ENCODE data around the gene C1orf198. TPM values are rescaled to one million over a fixed set of nuclear protein-coding genes. Genes with fewer than 3 reads are reported as not detected.

The C1orf198 gene
- total and polyA plus RNA-seq, 2 of the 8 experiments (the other 6 are each of a cell fraction or from before 2014, with no cell fraction given) = 30.6 to 45.0 TPM

DNA sequence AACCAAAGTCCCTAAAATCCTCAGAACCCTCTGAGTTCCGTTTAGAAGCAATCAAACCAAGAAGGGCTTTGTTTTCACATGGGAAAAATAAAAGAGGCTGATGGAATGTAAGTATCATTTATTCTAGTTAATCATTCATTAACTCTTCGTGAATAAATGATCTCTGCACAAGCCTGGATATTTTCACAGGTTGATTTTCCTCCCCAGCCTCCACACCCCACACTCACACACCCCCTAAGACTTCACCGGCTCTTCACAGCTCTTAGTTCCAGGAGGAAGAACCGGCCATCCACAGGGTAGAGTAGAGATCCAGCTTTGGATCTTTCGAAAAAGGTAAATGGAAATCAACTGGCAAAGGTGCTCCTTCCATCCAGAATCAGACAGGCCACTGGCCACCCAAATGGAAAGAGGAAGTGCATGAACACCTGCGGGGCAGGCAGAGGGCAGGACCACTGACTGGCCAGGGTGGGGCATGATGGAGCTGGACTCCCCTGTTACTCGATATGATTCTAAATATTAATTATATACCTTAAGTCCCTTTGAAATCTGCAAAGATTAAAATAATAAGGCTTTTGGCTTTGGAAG lies 10.0 kb downstream of the C1orf198 start:
- H2BK20ac ChIP-seq (ENCODE audit: low read length) = no peak overlapping the region
- no peak overlapping the region for H3K14ac ChIP-seq (ENCODE audit: insufficient read length)
- no peak overlapping the region for H3K27ac ChIP-seq (ENCODE audit: low read depth, low read length)
- peaks cover 2 to 9% of the 10 kb centered on the region in 2 experiments for H4K20me1 ChIP-seq (replicated peaks in 1 of 2; ENCODE audit: control insufficient read depth in 1 of 2, insufficient read depth in 2 of 2, low read length in 2 of 2)
- no peaks in the 10 kb centered on the region for H3K23me2 ChIP-seq (ENCODE audit: low read depth, low read length)
- H4K8ac ChIP-seq (ENCODE audit: extremely low read depth, insufficient read depth, low read length) = no peak overlapping the region
- H2BK5ac ChIP-seq (ENCODE audit: low read depth, low read length) = no peak overlapping the region
- no peaks in the 10 kb centered on the region for H3K27me3 ChIP-seq (replicated peaks in 1 of 4; ENCODE audit: control insufficient read depth in 3 of 4, extremely low read depth in 1 of 4, insufficient read depth in 3 of 4, low read length in 3 of 4)
- H3K56ac ChIP-seq (replicated peaks; ENCODE audit: insufficient read length, low read depth, low read length) = no peak overlapping the region
- H2AFZ ChIP-seq (ENCODE audit: low read length) = no peak overlapping the region
- no peak overlapping the region for H3K18ac ChIP-seq (ENCODE audit: extremely low read depth, low read length)
- no peak for DNase-seq (ENCODE audit: low read depth in 1 of 2, low spot score in 2 of 2)
- H3K9ac ChIP-seq (replicated peaks in 1 of 4; ENCODE audit: extremely low read depth in 1 of 4, low read depth in 3 of 4, low read length in 3 of 4) = no peak overlapping the region
- FAIRE-seq = no peak
- H3K4me1 ChIP-seq (replicated peaks in 1 of 4; ENCODE audit: control insufficient read depth in 3 of 4, insufficient read depth in 4 of 4, low read length in 3 of 4) = peaks cover 2 to 11% (median 7%) of the 10 kb centered on the region in 4 experiments; a peak in 6 of 7 replicates
- CTCF ChIA-PET (ENCODE audit: partially characterized antibody) = interaction anchor here (0.8 to 1.5 kb wide), 4 partner anchors 16 to 60 kb away, joined by 3 to 6 read pairs (median 4); no protein-coding TSS in a partner anchor
- no peak overlapping the region for H2BK120ac ChIP-seq (replicated peaks; ENCODE audit: low read depth, low read length)
- H2BK12ac ChIP-seq (ENCODE audit: low read depth, low read length) = no peak overlapping the region
- POLR2A ChIA-PET (ENCODE audit: partially characterized antibody) = interaction anchor here (1.7 to 2.1 kb wide), 2 partner anchors 9 to 11 kb away, joined by 7 to 10 read pairs; partner anchors contain the start of gene C1orf198
- no peaks in the 10 kb centered on the region for H3K9me3 ChIP-seq (ENCODE audit: insufficient read depth in 2 of 2, low read depth in 1 of 2, low read length in 1 of 2)
- peaks cover 0 to 10% (median 5%) of the 10 kb centered on the region in 4 experiments; a peak in 4 of 8 replicates for H3K36me3 ChIP-seq (ENCODE audit: control insufficient read depth in 2 of 4, insufficient read depth in 4 of 4, low read length in 3 of 4)
- no peak overlapping the region for H4K5ac ChIP-seq (ENCODE audit: insufficient read length, low read depth, low read length)
- peaks cover 7% of the 10 kb centered on the region; the same call in 1 of the 2 replicates for H3K79me1 ChIP-seq (ENCODE audit: low read depth, low read length)
- no peak overlapping the region for H3K4me2 ChIP-seq (ENCODE audit: insufficient read depth in 1 of 2, low read depth in 2 of 2, low read length in 2 of 2)
- no peak overlapping the region for H3K23ac ChIP-seq (ENCODE audit: insufficient read length)
- H3K4me3 ChIP-seq (ENCODE audit: extremely low read depth in 1 of 4, insufficient read depth in 2 of 4, low read depth in 3 of 4, low read length in 4 of 4) = no peak overlapping the region
- TF ChIP-seq POLR2A (IDR thresholded peaks at IDR 0.05; ENCODE audit: control extremely low read depth in 1 of 2, low read depth in 2 of 2, low read length in 2 of 2) = no peak
- TF ChIP-seq MAX (IDR thresholded peaks at IDR 0.05) = no peak
- TF ChIP-seq ZNF274 (IDR thresholded peaks at IDR 0.05; ENCODE audit: borderline replicate concordance, extremely low read depth, low read length) = no peak
- TF ChIP-seq CHD2 (IDR thresholded peaks at IDR 0.05; ENCODE audit: low read length) = no peak
- TF ChIP-seq ATF3 (IDR thresholded peaks at IDR 0.05; ENCODE audit: insufficient read depth, low read depth, low read length) = no peak
- no peak for TF ChIP-seq TEAD4 (IDR thresholded peaks at IDR 0.05; ENCODE audit: low read depth, low read length)
- no peak for TF ChIP-seq RAD21 (IDR thresholded peaks at IDR 0.05 in 1 of 2, conservative IDR thresholded peaks at IDR 0.05 in 1 of 2; ENCODE audit: low read depth in 2 of 2, low read length in 2 of 2)
- TF ChIP-seq RNF2 (IDR thresholded peaks at IDR 0.05; ENCODE audit: borderline replicate concordance, low read depth, low read length, missing control alignments, poor library complexity, severe bottlenecking) = no peak
- no peak for TF ChIP-seq RXRA (IDR thresholded peaks at IDR 0.05; ENCODE audit: insufficient read depth, low read depth, low read length)
- TF ChIP-seq CEBPB (IDR thresholded peaks at IDR 0.05; ENCODE audit: low read depth, low read length) = no peak
- no peak for TF ChIP-seq TBP (IDR thresholded peaks at IDR 0.05; ENCODE audit: low read depth, low read length)
- H4K91ac ChIP-seq (replicated peaks; ENCODE audit: insufficient read length, low read length) = no peak overlapping the region
- H2BK15ac ChIP-seq (ENCODE audit: low read length) = no peak overlapping the region
- no peak overlapping the region for H2AK5ac ChIP-seq (ENCODE audit: low read depth, low read length)
- WGBS, 2 experiments (ENCODE audit: extremely low coverage in 1 of 2, insufficient coverage in 1 of 2, insufficient read length in 1 of 2, insufficient replicate concordance in 2 of 2, low coverage in 1 of 2, low lambda C conversion rate in 2 of 2, missing lambda C conversion rate in 1 of 2) = 89% methylated on average over 7 of the region's 7 CpGs; no CpG with 5 or more reads in 1 of the 2 experiments
- H3K4ac ChIP-seq (replicated peaks; ENCODE audit: insufficient read length, low read depth, low read length) = no peak overlapping the region
- H3K79me2 ChIP-seq (ENCODE audit: control insufficient read depth in 1 of 2, insufficient read depth in 2 of 2, low read length in 2 of 2) = peaks cover 3 to 66% of the 10 kb centered on the region in 2 experiments; a peak in 3 of 4 replicates
